Mesenchymal stem cell (in vitro differentiated cells and primary cell): ENCODE results near the gene TAF6L.

ENCODE experiments used
- DNase-seq: peaks from one replicate; pipeline ENCODE4 v3.0.0-alpha.2; 2013
- H2AFZ ChIP-seq: one replicate; pipeline ENCODE4 v1.6.1; 2013; ENCODE audit warnings: low read depth, mild to moderate bottlenecking, control low read depth, inconsistent platforms, low read length, moderate library complexity
- H2AK5ac ChIP-seq: 2 replicates; pipeline ENCODE4 v1.6.1; 2013; ENCODE audit warnings: low read length, moderate library complexity, mild to moderate bottlenecking, inconsistent platforms; ENCODE audit not compliant: severe bottlenecking
- H2BK120ac ChIP-seq: one replicate; pipeline ENCODE4 v1.6.1; 2013; ENCODE audit warnings: low read depth, mild to moderate bottlenecking, inconsistent platforms, low read length, moderate library complexity
- H2BK12ac ChIP-seq, 2 experiments: one replicate each; pipeline ENCODE4 v1.6.1; 2013; ENCODE audit warnings: inconsistent platforms in 2 of 2, low read length in 2 of 2, mild to moderate bottlenecking in 2 of 2, moderate library complexity in 2 of 2, control low read depth in 1 of 2
- H2BK15ac ChIP-seq: one replicate; pipeline ENCODE4 v1.6.1; 2013; ENCODE audit warnings: mild to moderate bottlenecking, low read depth, inconsistent platforms; ENCODE audit not compliant: poor library complexity, severe bottlenecking
- H2BK5ac ChIP-seq: 2 replicates; pipeline ENCODE4 v1.6.1; 2013; ENCODE audit warnings: low read depth, mild to moderate bottlenecking, low read length, control low read depth, inconsistent platforms; ENCODE audit not compliant: poor library complexity, severe bottlenecking
- H3K14ac ChIP-seq, 2 experiments: one replicate each; pipeline ENCODE4 v1.6.1; 2013; ENCODE audit warnings: inconsistent platforms in 2 of 2, low read length in 2 of 2, control low read depth in 1 of 2, mild to moderate bottlenecking in 1 of 2, moderate library complexity in 1 of 2
- H3K18ac ChIP-seq, 2 experiments: one replicate each; pipeline ENCODE4 v1.6.1; 2013; ENCODE audit warnings: inconsistent platforms in 2 of 2, low read length in 2 of 2, control low read depth in 1 of 2, low read depth in 1 of 2, mild to moderate bottlenecking in 1 of 2
- H3K23ac ChIP-seq, 2 experiments: one replicate each; pipeline ENCODE4 v1.6.1; 2013; ENCODE audit warnings: inconsistent platforms in 2 of 2, low read length in 2 of 2, mild to moderate bottlenecking in 2 of 2, moderate library complexity in 2 of 2, control low read depth in 1 of 2
- H3K27ac ChIP-seq: 2 replicates; pipeline ENCODE4 v1.5.1; 2013; ENCODE audit warnings: mild to moderate bottlenecking, moderate library complexity, low read length, control low read depth, inconsistent platforms; ENCODE audit not compliant: poor library complexity, severe bottlenecking
- H3K27me3 ChIP-seq, 2 experiments: 2 replicates each; pipeline versions ENCODE4 v1.6.1 to v1.7.0; 2013; ENCODE audit warnings: low read length in 2 of 2, mild to moderate bottlenecking in 2 of 2, moderate library complexity in 2 of 2, control low read depth in 1 of 2, inconsistent platforms in 1 of 2; ENCODE audit not compliant: control insufficient read depth in 1 of 2, insufficient read depth in 1 of 2
- H3K36me3 ChIP-seq, 2 experiments: 2 replicates each; pipeline versions ENCODE4 v1.6.1 to v1.7.0; 2013; ENCODE audit warnings: low read length in 2 of 2, control low read depth in 1 of 2, inconsistent platforms in 1 of 2, low read depth in 1 of 2, mild to moderate bottlenecking in 1 of 2; ENCODE audit not compliant: insufficient read depth in 2 of 2, control insufficient read depth in 1 of 2
- H3K4ac ChIP-seq, 2 experiments: one replicate each; pipeline ENCODE4 v1.6.1; 2013; ENCODE audit warnings: inconsistent platforms in 2 of 2, low read length in 2 of 2, mild to moderate bottlenecking in 2 of 2, moderate library complexity in 2 of 2, control low read depth in 1 of 2, low read depth in 1 of 2
- H3K4me1 ChIP-seq: 2 replicates; pipeline ENCODE4 v1.6.1; 2013; ENCODE audit warnings: low read depth, low read length, control low read depth; ENCODE audit not compliant: control insufficient read depth, insufficient read depth
- H3K4me2 ChIP-seq: 2 replicates; pipeline ENCODE4 v1.6.1; 2013; ENCODE audit warnings: low read length, mild to moderate bottlenecking, inconsistent platforms; ENCODE audit not compliant: poor library complexity, severe bottlenecking
- H3K4me3 ChIP-seq, 2 experiments: 2 replicates each; pipeline versions ENCODE4 v1.5.1 to v1.7.0; 2013; ENCODE audit warnings: low read length in 2 of 2, mild to moderate bottlenecking in 2 of 2, control low read depth in 1 of 2, low read depth in 1 of 2; ENCODE audit not compliant: insufficient read depth in 1 of 2
- H3K79me1 ChIP-seq: replicated peaks from 2 replicates; pipeline ENCODE4 v1.6.1; 2013; ENCODE audit warnings: mild to moderate bottlenecking, control low read depth, low read length, inconsistent platforms; ENCODE audit not compliant: poor library complexity, severe bottlenecking
- H3K9ac ChIP-seq: 2 replicates; pipeline ENCODE4 v1.7.0; 2013; ENCODE audit warnings: mild to moderate bottlenecking, low read length, moderate library complexity
- H3K9me3 ChIP-seq: 2 replicates; pipeline ENCODE4 v1.7.0; 2013; ENCODE audit warnings: mild to moderate bottlenecking, low read length; ENCODE audit not compliant: control insufficient read depth
- H4K8ac ChIP-seq: one replicate; pipeline ENCODE4 v1.6.1; 2013; ENCODE audit warnings: inconsistent platforms, mild to moderate bottlenecking, low read length, moderate library complexity
- H4K91ac ChIP-seq: one replicate; pipeline ENCODE4 v1.6.1; 2013; ENCODE audit warnings: mild to moderate bottlenecking, low read length, inconsistent platforms
- WGBS: methylation state at CpG from one replicate; pipeline ENCODE4 v1.1.7; 2013; ENCODE audit warnings: mixed read lengths; 5-methylcytosine and 5-hydroxymethylcytosine counted together

TAF6L gene

GRCh38 chr11:62726156-62726914 is 44.9 kb upstream of the TAF6L start:
- Histone ChIP-seq H3K18ac (peak overlapping the region; percentile 97 to 100), H2BK5ac (peak overlapping the region; percentile 92), H3K4me2 (peak overlapping the region; percentile 87), H2BK15ac (peak overlapping the region; percentile 64), H3K27ac (peak overlapping the region; percentile 60), H3K23ac (peak overlapping the region; percentile 98 to 99), H4K91ac (peak overlapping the region; percentile 94), H3K4me3 (peak overlapping the region; percentile 97 to 100), H3K79me1 (peaks cover 5% of the 10 kb centered on the region), H2AK5ac (peak overlapping the region; percentile 22), H3K14ac (peak overlapping the region; percentile 89 to 94), H3K4ac (peak overlapping the region; percentile 88 to 99), H3K4me1 (peaks cover 9% of the 10 kb centered on the region), H3K27me3 (no peaks in the 10 kb centered on the region), H3K9me3 (no peaks in the 10 kb centered on the region), H2BK12ac (peak overlapping the region in 1 of 2 experiments; percentile 78), H3K9ac (peak overlapping the region; percentile 98), H2AFZ (peak overlapping the region; percentile 71), H4K8ac (peak overlapping the region; percentile 86), H3K36me3 (peaks cover 14 to 34% of the 10 kb centered on the region in 2 experiments), H2BK120ac (peak overlapping the region; percentile 27)
- WGBS: under 1% methylated on average over 51 of the region's 51 CpGs
- DNase-seq: no peak

GRCh38 chr11:62726915-62727164 is 44.4 kb upstream of the TAF6L start:
- peak overlapping the region; percentile 98 for H3K9ac ChIP-seq
- H3K4ac ChIP-seq: peak overlapping the region; percentile 88 to 99
- H3K18ac ChIP-seq: peak overlapping the region; percentile 97 to 100
- peak overlapping the region; percentile 71 for H2AFZ ChIP-seq
- peak overlapping the region; percentile 64 for H2BK15ac ChIP-seq
- H3K27me3 ChIP-seq: no peaks in the 10 kb centered on the region
- H3K4me1 ChIP-seq: peaks cover 8% of the 10 kb centered on the region
- WGBS: under 1% methylated on average over 37 of the region's 37 CpGs
- H2BK5ac ChIP-seq: peak overlapping the region; percentile 92
- peak overlapping the region; percentile 87 for H3K4me2 ChIP-seq
- H2BK12ac ChIP-seq: no peak overlapping the region
- peak overlapping the region; percentile 94 for H4K91ac ChIP-seq
- no peak overlapping the region for H2AK5ac ChIP-seq
- H3K14ac ChIP-seq: peak overlapping the region; percentile 89 to 94
- H2BK120ac ChIP-seq: peak overlapping the region; percentile 27
- peak overlapping the region; percentile 39 for H3K27ac ChIP-seq
- peak overlapping the region in 1 of 2 experiments; percentile 75 for H3K23ac ChIP-seq
- H3K36me3 ChIP-seq: peaks cover 17 to 30% of the 10 kb centered on the region in 2 experiments
- peak overlapping the region; percentile 97 to 100 for H3K4me3 ChIP-seq
- H4K8ac ChIP-seq: peak overlapping the region; percentile 86
- no peaks in the 10 kb centered on the region for H3K9me3 ChIP-seq
- DNase-seq: no peak
- peaks cover 5% of the 10 kb centered on the region for H3K79me1 ChIP-seq

- Histone ChIP-seq H2BK12ac (peak within 1 kb of the TSS in 1 of 2 experiments; percentile 78), H4K8ac (peak within 1 kb of the TSS; percentile 100), H3K4me2 (peak within 1 kb of the TSS; percentile 99), H2AK5ac (peak within 1 kb of the TSS; percentile 60), H3K14ac (peak within 1 kb of the TSS; percentile 89 to 94), H3K27me3 (no peaks in the 10 kb centered on the region), H3K9ac (peak within 1 kb of the TSS; percentile 98), H3K4me1 (peaks cover 7% of the 10 kb centered on the region), H3K18ac (peak within 1 kb of the TSS; percentile 99 to 100), H3K27ac (peak within 1 kb of the TSS; percentile 99), H2BK120ac (peak within 1 kb of the TSS; percentile 71), H3K4me3 (peak within 1 kb of the TSS; percentile 97 to 100), H3K23ac (peak within 1 kb of the TSS; percentile 98 to 99), H2BK15ac (peak within 1 kb of the TSS; percentile 97), H4K91ac (peak within 1 kb of the TSS; percentile 94), H2BK5ac (peak within 1 kb of the TSS; percentile 92), H3K36me3 (peaks cover 15 to 25% of the 10 kb centered on the region in 2 experiments), H3K9me3 (no peaks in the 10 kb centered on the region), H2AFZ (peak within 1 kb of the TSS; percentile 78), H3K4ac (peak within 1 kb of the TSS; percentile 89 to 99), H3K79me1 (peaks cover 4% of the 10 kb centered on the region)
- under 1% methylated on average over 57 of the region's 72 CpGs for WGBS
- peak; percentile 99 for DNase-seq
These were observed 43.9 kb upstream of the TAF6L start, which contains the start of gene HNRNPUL2 for GRCh38 chr11:62727165-62727871. HNRNPUL2 (minus strand) TSS chr11:62727457; CDS start chr11:62727156, 301 bp downstream.

- H3K4me1 ChIP-seq: peaks cover 7% of the 10 kb centered on the region
- H3K4me3 ChIP-seq: peak overlapping the region; percentile 72 to 100
- H3K14ac ChIP-seq: peak overlapping the region in 1 of 2 experiments; percentile 93
- H3K4me2 ChIP-seq: peak overlapping the region; percentile 99
- no peak overlapping the region for H3K23ac ChIP-seq
- peak; percentile 99 for DNase-seq
- H2BK120ac ChIP-seq: peak overlapping the region; percentile 22
- no peak overlapping the region for H4K91ac ChIP-seq
- peak overlapping the region; percentile 89 to 96 for H3K4ac ChIP-seq
- H4K8ac ChIP-seq: peak overlapping the region; percentile 100
- peaks cover 2% of the 10 kb centered on the region for H3K79me1 ChIP-seq
- peak overlapping the region; percentile 97 for H2BK15ac ChIP-seq
- peak overlapping the region; percentile 86 to 99 for H3K18ac ChIP-seq
- WGBS: 0% methylated on average over 20 of the region's 20 CpGs
- peaks cover 15 to 23% of the 10 kb centered on the region in 2 experiments for H3K36me3 ChIP-seq
- H2BK5ac ChIP-seq: peak overlapping the region; percentile 85
- no peak overlapping the region for H2AK5ac ChIP-seq
- no peaks in the 10 kb centered on the region for H3K9me3 ChIP-seq
- H2BK12ac ChIP-seq: peak overlapping the region in 1 of 2 experiments; percentile 46
- no peaks in the 10 kb centered on the region for H3K27me3 ChIP-seq
- H3K9ac ChIP-seq: peak overlapping the region; percentile 98
- H2AFZ ChIP-seq: no peak overlapping the region
- peak overlapping the region; percentile 99 for H3K27ac ChIP-seq
These were observed 43.4 kb upstream of the TAF6L start for GRCh38 chr11:62727872-62728170.
